NCI-H2227 (cell line): ENCODE results near the gene DKK2.

Experiments used
- DNase-seq: peaks from one replicate; lab custom pipeline; 2025; ENCODE audit not compliant: unreplicated experiment; lab: John Stamatoyannopoulos, UW

DKK2 gene

GRCh38 chr4:107017443-107018343 lies 18.4 kb downstream of the DKK2 start:
- no peak for DNase-seq

DNA sequence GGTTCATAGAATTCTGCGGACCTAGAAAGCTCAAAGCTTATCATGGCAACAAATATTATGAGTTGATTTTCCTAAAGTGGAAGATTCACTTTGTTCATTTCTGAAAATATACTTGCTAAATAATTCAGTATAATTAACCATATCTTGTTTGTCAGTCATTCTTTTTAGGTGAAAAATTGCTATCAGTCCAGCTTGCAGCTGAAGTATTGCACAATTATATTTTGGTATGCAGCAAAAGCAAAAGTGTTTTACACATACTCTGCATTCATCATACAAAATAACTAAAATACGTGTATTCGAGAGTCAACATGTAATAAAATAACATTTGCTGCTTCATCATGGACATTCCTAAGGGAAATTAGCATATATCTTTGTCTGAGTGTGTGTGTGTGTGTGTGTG lies 24.8 kb downstream of the DKK2 start:
- DNase-seq, result no peak

- no peak for DNase-seq
These were observed 26.7 kb downstream of the DKK2 start for GRCh38 chr4:107009196-107009968.

- no peak for DNase-seq
These were observed 28.0 kb downstream of the DKK2 start for GRCh38 chr4:107008115-107008514.

DNA sequence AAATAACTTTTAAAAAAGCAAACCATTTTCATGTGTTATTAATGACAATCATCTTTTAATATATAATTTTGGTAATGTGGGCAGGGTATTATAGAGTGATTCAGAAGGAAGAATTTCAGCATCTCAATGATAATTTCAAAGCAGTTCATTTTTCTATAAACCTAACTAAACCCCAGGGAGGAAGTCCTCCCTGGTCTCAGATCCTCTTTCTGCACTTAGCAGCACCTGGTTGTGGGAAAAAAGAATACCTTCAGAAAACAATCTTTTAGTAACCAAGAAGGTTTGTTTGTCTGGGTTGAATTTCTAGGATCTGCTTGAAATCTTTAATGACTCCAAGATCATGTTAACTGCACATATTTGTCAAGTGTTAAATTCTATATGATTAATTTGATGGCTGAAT lies 29.9 kb downstream of the DKK2 start:
- no peak for DNase-seq

GRCh38 chr4:106996490-106996889 lies 39.6 kb downstream of the DKK2 start:
- no peak for DNase-seq

GRCh38 chr4:106993827-106994226 lies 42.3 kb downstream of the DKK2 start:
- DNase-seq, result no peak

DNA sequence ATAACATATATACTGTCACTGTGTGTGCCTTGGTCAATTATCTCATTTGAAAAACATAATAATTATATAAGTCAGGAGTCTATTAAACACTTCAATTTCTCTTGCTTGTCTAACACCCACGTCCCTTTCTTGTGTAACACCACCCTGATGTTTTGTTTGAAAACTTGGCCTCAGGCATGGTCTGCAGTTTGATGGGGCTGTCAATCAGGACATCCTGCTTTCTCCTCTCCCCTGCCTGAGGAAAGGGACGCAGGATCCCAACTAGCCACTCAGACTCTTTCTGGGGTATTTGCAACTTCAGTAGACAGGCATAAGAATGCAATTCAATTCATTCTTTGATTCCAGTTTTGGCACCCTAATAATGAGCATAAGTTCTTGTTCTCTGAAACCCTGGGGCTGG lies 48.8 kb downstream of the DKK2 start:
- DNase-seq, result no peak

- DNase-seq, result no peak
These were observed 49.6 kb downstream of the DKK2 start for GRCh38 chr4:106986486-106986885.

GRCh38 chr4:106985830-106986229 lies 50.3 kb downstream of the DKK2 start:
- DNase-seq, result no peak

- no peak for DNase-seq
These were observed 53.4 kb downstream of the DKK2 start for GRCh38 chr4:106982711-106983211.

DNA sequence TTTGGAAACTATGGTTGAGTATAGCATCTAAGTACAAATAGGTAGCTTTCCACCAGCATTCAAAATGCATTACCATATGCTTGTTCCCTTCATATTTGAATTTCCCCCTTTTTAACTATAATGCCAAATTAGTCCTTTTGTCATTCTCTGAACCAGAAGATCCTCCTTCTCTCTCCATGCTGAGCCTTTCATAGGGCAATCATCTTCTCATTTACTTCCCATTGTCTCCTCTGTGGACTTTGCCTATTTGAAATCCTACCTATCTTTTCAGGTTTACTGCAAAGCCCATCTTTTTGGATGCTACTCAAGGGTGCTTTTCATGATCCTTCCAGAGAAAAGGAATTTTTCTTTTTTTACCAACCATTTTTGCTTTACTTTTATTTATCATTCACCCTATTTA lies 54.7 kb downstream of the DKK2 start:
- DNase-seq, result no peak

GRCh38 chr4:106979476-106979875 lies 56.6 kb downstream of the DKK2 start:
- no peak for DNase-seq

GRCh38 chr4:106978046-106978774 lies 57.9 kb downstream of the DKK2 start:
- DNase-seq, result no peak

DNA sequence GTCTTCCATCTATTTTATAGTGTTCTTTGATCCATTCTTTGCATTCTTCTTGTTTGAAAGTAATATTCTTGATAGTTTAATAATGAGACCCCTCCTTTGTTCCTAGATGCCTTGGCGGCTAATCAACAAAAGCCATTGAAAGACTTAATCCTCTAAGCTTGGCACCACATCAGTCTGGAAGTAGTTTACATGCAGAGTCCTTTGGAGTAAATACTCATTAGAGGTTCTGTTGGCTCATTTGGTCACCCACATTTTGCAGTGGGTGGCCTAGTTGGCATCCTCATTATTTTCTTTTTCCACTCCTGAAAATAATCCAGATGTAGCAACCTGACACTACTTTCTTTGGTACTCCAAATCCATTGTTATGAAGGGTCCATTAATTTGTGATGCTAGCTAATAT lies 64.5 kb downstream of the DKK2 start:
- no peak for DNase-seq

- no peak for DNase-seq
These were observed 68.2 kb downstream of the DKK2 start for GRCh38 chr4:106967892-106968291.

- no peak for DNase-seq
These were observed 82.9 kb downstream of the DKK2 start for GRCh38 chr4:106953036-106953705.

DNA sequence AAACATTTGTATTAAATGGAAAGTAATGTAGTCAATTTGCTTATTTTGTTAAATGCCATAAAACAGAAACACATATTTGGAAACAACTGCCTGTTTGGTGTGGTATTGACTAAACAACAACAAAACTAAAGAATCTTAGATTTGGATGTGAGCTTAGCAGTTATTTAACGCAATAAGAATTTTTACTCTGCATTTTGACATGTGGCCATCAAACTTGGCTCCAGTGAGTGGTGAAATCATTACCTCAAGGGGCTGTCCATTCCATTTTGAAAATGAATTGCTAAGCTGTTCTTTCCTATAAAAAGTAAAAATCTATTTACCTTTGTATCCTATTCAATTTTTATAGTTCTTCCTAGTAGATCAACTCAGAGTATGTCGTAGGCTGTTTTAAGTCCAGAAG lies 84.2 kb downstream of the DKK2 start:
- no peak for DNase-seq

DNA sequence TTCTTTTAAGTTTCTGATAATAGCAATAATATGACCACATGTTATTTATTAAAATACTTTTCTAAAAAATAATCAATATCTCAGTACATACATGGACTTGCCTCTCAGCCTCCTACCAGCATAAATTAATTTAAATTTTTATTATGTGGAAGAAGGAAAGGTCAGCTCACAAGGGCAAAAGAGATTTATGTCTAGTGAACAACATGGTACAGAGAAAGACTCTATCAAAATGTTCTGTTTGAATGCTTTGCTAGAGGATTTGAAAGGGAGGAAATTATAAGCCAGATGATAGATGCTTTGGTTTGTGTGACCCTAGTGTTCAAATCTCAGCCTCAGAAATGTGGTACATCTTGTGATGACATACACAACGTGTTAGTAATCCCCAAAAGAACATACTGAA lies 94.3 kb downstream of the DKK2 start:
- no peak for DNase-seq

- DNase-seq, result no peak
These were observed 105.6 kb downstream of the DKK2 start for GRCh38 chr4:106930522-106930921.

- DNase-seq, result no peak
These were observed 106.9 kb downstream of the DKK2 start for GRCh38 chr4:106929248-106929647.
